CD4-positive, alpha-beta memory T cell (primary cell): ENCODE results near the gene SERPINA10. TPM values are rescaled to one million over a fixed set of nuclear protein-coding genes. Genes with fewer than 3 reads are reported as not detected.
"Not testable (repeated sequence)": the region's sequence is repeated elsewhere in the genome, so short reads cannot be mapped to it uniquely, and the experiment has no call there.

ENCODE experiments used
- CTCF ChIA-PET: fragments of 350-600 bp; sonication (Branson Sonifier 250); formaldehyde crosslinking; loops from one replicate; lab custom pipeline; 2021; ENCODE audit warnings: inconsistent platforms; ENCODE audit not compliant: partially characterized antibody; lab: Charles Lee
- POLR2A ChIA-PET: fragments of 350-600 bp; sonication (Branson Sonifier 250); formaldehyde crosslinking; loops from one replicate; lab custom pipeline; 2021; ENCODE audit not compliant: partially characterized antibody; lab: Charles Lee
- DNase-seq, 5 donors: peaks; one replicate each; pipeline versions ENCODE4 v3.0.0 to v3.0.0-alpha.2; 2020 to 2022; ENCODE audit warnings: mixed read lengths in 1 of 5
- H3K27ac ChIP-seq: one replicate; pipeline ENCODE4 v1.7.0; 2013; ENCODE audit warnings: low read depth, low read length
- H3K27me3 ChIP-seq: 2 replicates; pipeline ENCODE4 v1.7.0; 2013; ENCODE audit warnings: mild to moderate bottlenecking, low read length, moderate library complexity; ENCODE audit not compliant: insufficient read depth
- H3K36me3 ChIP-seq: 2 replicates; pipeline ENCODE4 v1.7.0; 2013; ENCODE audit warnings: mild to moderate bottlenecking, low read length, moderate library complexity; ENCODE audit not compliant: insufficient read depth
- H3K4me1 ChIP-seq: 2 replicates; pipeline ENCODE4 v1.7.0; 2013; ENCODE audit warnings: mild to moderate bottlenecking, low read length, moderate library complexity; ENCODE audit not compliant: insufficient read depth
- H3K4me3 ChIP-seq, 2 donors: one replicate each; pipeline ENCODE4 v1.7.0; 2013; ENCODE audit warnings: low read length in 2 of 2, mild to moderate bottlenecking in 1 of 2
- H3K9me3 ChIP-seq, 2 donors: one replicate each; pipeline ENCODE4 v1.7.0; 2013; ENCODE audit warnings: low read length in 2 of 2, control low read depth in 1 of 2; ENCODE audit not compliant: control insufficient read depth in 1 of 2
- H3K27ac Mint-ChIP-seq, 7 donors: one replicate each; pipeline ENCODE4 v1.8.0; 2020 to 2021; ENCODE audit warnings: mixed read lengths in 7 of 7, mild to moderate bottlenecking in 6 of 7, inconsistent platforms in 3 of 7, moderate library complexity in 3 of 7
- H3K27me3 Mint-ChIP-seq, 2 donors: one replicate each; pipeline ENCODE4 v1.8.0; 2020 to 2021; ENCODE audit warnings: mixed read lengths in 2 of 2
- H3K36me3 Mint-ChIP-seq, 2 donors: one replicate each; pipeline ENCODE4 v1.8.0; 2020 to 2021; ENCODE audit warnings: mixed read lengths in 2 of 2, inconsistent platforms in 1 of 2, mild to moderate bottlenecking in 1 of 2
- H3K4me1 Mint-ChIP-seq, 4 donors: one replicate each; pipeline ENCODE4 v1.8.0; 2020 to 2021; ENCODE audit warnings: mixed read lengths in 4 of 4, mild to moderate bottlenecking in 1 of 4
- H3K4me3 Mint-ChIP-seq, 8 donors: one replicate each; pipeline ENCODE4 v1.8.0; 2020 to 2021; ENCODE audit warnings: mixed read lengths in 8 of 8, mild to moderate bottlenecking in 7 of 8, moderate library complexity in 6 of 8, inconsistent platforms in 3 of 8
- H3K9me3 Mint-ChIP-seq, 8 donors: one replicate each; pipeline ENCODE4 v1.8.0; 2020 to 2021; ENCODE audit warnings: mixed read lengths in 8 of 8, mild to moderate bottlenecking in 5 of 8, inconsistent platforms in 3 of 8, moderate library complexity in 1 of 8
- intact Hi-C: fragments of 100-400 bp; cut with micrococcal nuclease; formaldehyde crosslinking; loops from one replicate; pipeline ENCODE4 v1.15.1; 2023
- polyA plus RNA-seq, 2 donors: library from polyadenylated mRNA; unstranded; fragments of 300-500 nt; fragmentation: Illumina TruSeq; gene quantifications; one replicate each; pipeline ENCODE4 v1.2.3, GENCODE V29; 2021
- total RNA-seq, 2 experiments: library from RNA; stranded (reverse); gene quantifications; one replicate each; pipeline ENCODE4 v1.2.3, GENCODE V29; 2021

SERPINA10 gene
- total and polyA plus RNA-seq, 4 experiments from 2014 or later = not detected

GRCh38 chr14:94282991-94283723, 9.9 kb downstream of the SERPINA10 start:
- H3K27ac ChIP-seq = no peak overlapping the region
- Mint-ChIP-seq H3K9me3 (peaks cover 0 to 2% (median 0%) of the 10 kb centered on the region in 8 donors), H3K36me3 (no peaks in the 10 kb centered on the region), H3K27ac (no peak overlapping the region), H3K4me3 (no peak overlapping the region), H3K4me1 (no peaks in the 10 kb centered on the region), H3K27me3 (no peaks in the 10 kb centered on the region)
- H3K27me3 ChIP-seq = no peaks in the 10 kb centered on the region
- H3K4me1 ChIP-seq = no peaks in the 10 kb centered on the region
- ChIA-PET CTCF (no interaction called here), POLR2A (no interaction called here)
- H3K36me3 ChIP-seq = no peaks in the 10 kb centered on the region
- no peak overlapping the region for H3K4me3 ChIP-seq
- no peak for DNase-seq
- no peaks in the 10 kb centered on the region for H3K9me3 ChIP-seq
- intact Hi-C loops = no loop called here

- CTCF ChIA-PET = no interaction called here
- no peak overlapping the region for H3K4me3 Mint-ChIP-seq
Measured at GRCh38 chr14:94278731-94279130, 14.3 kb downstream of the SERPINA10 start.

GRCh38 chr14:94276898-94277561, 16.0 kb downstream of the SERPINA10 start:
- H3K27ac Mint-ChIP-seq, H3K27ac ChIP-seq, H3K4me3 ChIP-seq, POLR2A ChIA-PET, H3K27me3 ChIP-seq, H3K9me3 Mint-ChIP-seq, CTCF ChIA-PET, H3K36me3 ChIP-seq, H3K4me1 Mint-ChIP-seq, H3K9me3 ChIP-seq, H3K4me1 ChIP-seq, intact Hi-C loops, DNase-seq, H3K27me3 Mint-ChIP-seq, H3K4me3 Mint-ChIP-seq, H3K36me3 Mint-ChIP-seq: not testable (repeated sequence)

More at GRCh38 chr14:94278731-94279130, 14.3 kb downstream of the SERPINA10 start:
- Histone ChIP-seq H3K27me3 (no peaks in the 10 kb centered on the region), H3K27ac (no peak overlapping the region), H3K4me1 (no peaks in the 10 kb centered on the region), H3K9me3 (no peaks in the 10 kb centered on the region), H3K36me3 (no peaks in the 10 kb centered on the region), H3K4me3 (no peak overlapping the region)
- intact Hi-C loops = no loop called here
- no peaks in the 10 kb centered on the region for H3K9me3 Mint-ChIP-seq
- no peak overlapping the region for H3K27ac Mint-ChIP-seq
- no peaks in the 10 kb centered on the region for H3K4me1 Mint-ChIP-seq
- peaks cover 0 to 3% of the 10 kb centered on the region in 2 donors for H3K36me3 Mint-ChIP-seq
- peaks cover 0 to 3% of the 10 kb centered on the region in 2 donors for H3K27me3 Mint-ChIP-seq
- POLR2A ChIA-PET = no interaction called here
- DNase-seq = no peak

GRCh38 chr14:94269156-94269555, 23.9 kb downstream of the SERPINA10 start:
- ChIA-PET CTCF (no interaction called here), POLR2A (no interaction called here)
- H3K27ac ChIP-seq = no peak overlapping the region
- no peak overlapping the region for H3K4me3 ChIP-seq
- no peak overlapping the region for H3K4me3 Mint-ChIP-seq
- no peaks in the 10 kb centered on the region for H3K27me3 ChIP-seq
- intact Hi-C loops = no loop called here
- H3K36me3 ChIP-seq = no peaks in the 10 kb centered on the region
- peaks cover 2 to 10% of the 10 kb centered on the region in 2 donors for H3K36me3 Mint-ChIP-seq
- peaks cover 2 to 8% of the 10 kb centered on the region in 2 donors for H3K27me3 Mint-ChIP-seq
- H3K4me1 ChIP-seq = no peaks in the 10 kb centered on the region
- H3K9me3 Mint-ChIP-seq = no peaks in the 10 kb centered on the region
- no peak for DNase-seq
- H3K4me1 Mint-ChIP-seq = no peaks in the 10 kb centered on the region
- no peak overlapping the region for H3K27ac Mint-ChIP-seq
- H3K9me3 ChIP-seq = no peaks in the 10 kb centered on the region

- CTCF ChIA-PET, H3K27ac ChIP-seq, DNase-seq, H3K27ac Mint-ChIP-seq, POLR2A ChIA-PET, intact Hi-C loops, H3K27me3 ChIP-seq, H3K4me3 ChIP-seq, H3K36me3 ChIP-seq, H3K4me1 ChIP-seq, H3K4me3 Mint-ChIP-seq, H3K4me1 Mint-ChIP-seq, H3K9me3 Mint-ChIP-seq, H3K27me3 Mint-ChIP-seq, H3K9me3 ChIP-seq: not testable (repeated sequence)
- peaks cover 5 to 10% of the 10 kb centered on the region in 2 donors for H3K36me3 Mint-ChIP-seq
Measured at GRCh38 chr14:94268582-94268981, 24.5 kb downstream of the SERPINA10 start.

GRCh38 chr14:94267352-94267751, 25.7 kb downstream of the SERPINA10 start:
- peaks cover 2 to 9% of the 10 kb centered on the region in 2 donors for H3K27me3 Mint-ChIP-seq
- peaks cover 6 to 19% of the 10 kb centered on the region in 2 donors for H3K36me3 Mint-ChIP-seq
- H3K9me3 Mint-ChIP-seq = peaks cover 0 to 16% (median 13%) of the 10 kb centered on the region in 8 donors
- CTCF ChIA-PET = no interaction called here
- Histone ChIP-seq H3K27ac (no peak overlapping the region), H3K27me3 (no peaks in the 10 kb centered on the region), H3K9me3 (no peaks in the 10 kb centered on the region), H3K4me1 (no peaks in the 10 kb centered on the region), H3K4me3 (no peak overlapping the region), H3K36me3 (no peaks in the 10 kb centered on the region)
- H3K4me3 Mint-ChIP-seq = no peak overlapping the region
- POLR2A ChIA-PET = no interaction called here
- H3K27ac Mint-ChIP-seq = no peak overlapping the region
- no peaks in the 10 kb centered on the region for H3K4me1 Mint-ChIP-seq
- DNase-seq = no peak
- intact Hi-C loops = no loop called here

GRCh38 chr14:94264195-94264594, 28.9 kb downstream of the SERPINA10 start:
- H3K4me1 ChIP-seq, intact Hi-C loops, CTCF ChIA-PET, H3K27ac Mint-ChIP-seq, H3K27me3 ChIP-seq, H3K4me3 Mint-ChIP-seq, H3K4me1 Mint-ChIP-seq, H3K36me3 ChIP-seq, H3K27me3 Mint-ChIP-seq, H3K27ac ChIP-seq, H3K9me3 ChIP-seq, POLR2A ChIA-PET, DNase-seq, H3K4me3 ChIP-seq: not testable (repeated sequence)
- peaks cover 0 to 31% (median 25%) of the 10 kb centered on the region in 8 donors for H3K9me3 Mint-ChIP-seq
- H3K36me3 Mint-ChIP-seq = peaks cover 11 to 37% of the 10 kb centered on the region in 2 donors
